ENCODE data around the gene RASD1. TPM values are rescaled to one million over a fixed set of nuclear protein-coding genes. Genes with fewer than 3 reads are reported as not detected.

The RASD1 gene
- polyA plus RNA-seq, 3 donors: 0.59 to 2.6 (median 0.83) TPM

- no peak for DNase-seq (ENCODE audit: extremely low read depth in 1 of 11, low read depth in 9 of 11, low spot score in 4 of 11)
Measured at GRCh38 chr17:17503566-17504130, 7.5 kb upstream of the RASD1 start.

DNA sequence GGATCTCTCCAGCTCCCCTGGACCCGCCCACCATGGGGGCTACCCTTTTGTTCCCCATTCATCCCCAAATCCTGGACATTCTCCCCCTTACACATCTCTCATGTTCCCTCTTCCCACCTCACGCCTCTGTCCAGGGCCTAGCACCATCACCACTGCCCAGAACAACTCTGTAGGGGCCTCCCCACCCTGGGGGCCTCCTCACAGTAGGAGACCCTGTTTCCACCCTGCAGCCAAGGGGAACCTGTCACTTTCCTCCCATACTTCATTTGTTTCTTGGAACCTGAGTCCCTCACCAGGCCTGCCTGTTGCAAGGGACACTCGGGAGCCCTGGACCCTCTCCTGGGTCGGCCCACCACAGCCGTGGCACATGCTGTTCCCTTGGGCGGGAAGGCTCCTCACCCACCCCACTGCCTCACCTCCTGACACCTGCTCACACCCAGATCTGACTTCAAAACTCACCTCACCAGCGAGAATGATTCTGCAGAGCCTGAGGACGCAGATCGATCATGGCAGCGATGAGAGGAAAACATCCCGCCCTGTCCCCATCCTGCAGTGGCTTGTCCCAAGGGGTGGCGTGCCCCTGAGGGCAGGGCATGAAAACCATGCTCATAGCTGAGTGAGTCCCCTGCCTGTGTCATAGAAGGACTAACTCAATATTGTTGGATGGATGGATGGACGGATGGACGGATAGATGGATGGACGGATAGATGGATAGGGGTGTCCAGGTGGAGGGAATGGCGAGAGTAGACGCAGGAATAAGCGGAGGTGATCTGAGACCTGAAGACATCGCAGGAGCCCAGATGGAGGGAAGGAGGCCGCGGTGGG, 6.8 kb upstream of the RASD1 start:
- DNase-seq (ENCODE audit: extremely low read depth in 1 of 11, low read depth in 9 of 11, low spot score in 4 of 11): no peak

GRCh38 chr17:17500999-17501605, 4.9 kb upstream of the RASD1 start:
- no peak for DNase-seq (ENCODE audit: extremely low read depth in 1 of 11, low read depth in 9 of 11, low spot score in 4 of 11)

DNA sequence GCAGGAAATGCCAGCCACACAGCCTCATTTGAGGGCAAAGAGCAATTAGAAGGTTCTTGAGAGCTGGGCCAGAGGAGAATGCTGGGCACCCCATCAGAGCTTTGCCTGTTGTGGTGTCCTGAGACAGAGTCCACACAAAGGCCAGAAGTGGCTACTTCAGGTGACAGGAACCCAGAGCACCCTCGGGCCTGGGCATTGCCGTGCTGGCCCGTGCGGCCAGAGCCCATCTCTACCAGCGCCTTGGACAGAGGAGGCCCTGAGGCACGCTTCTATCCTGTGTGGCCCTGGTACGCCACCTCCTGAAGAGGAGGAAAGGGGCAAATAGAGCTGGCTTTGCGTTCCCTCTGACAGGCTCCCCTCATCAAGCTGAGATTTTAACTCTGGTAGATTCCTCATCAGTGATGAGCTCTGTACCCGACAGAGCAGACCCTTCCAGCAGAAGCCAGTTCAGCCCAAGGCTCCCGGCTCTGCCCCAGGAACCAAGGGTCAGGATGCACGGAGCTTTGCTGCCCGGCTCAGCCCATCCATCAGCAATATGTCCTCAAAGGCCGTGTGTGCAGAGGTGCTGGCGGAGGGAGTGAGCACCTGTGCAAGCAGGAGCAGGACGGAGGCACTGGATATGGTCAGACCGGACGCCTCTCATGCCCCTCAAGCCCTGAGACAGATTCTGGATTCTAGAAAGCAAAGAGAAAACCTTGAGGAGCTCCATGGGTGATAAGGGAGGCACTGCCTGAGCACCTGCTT, 3.4 kb upstream of the RASD1 start:
- DNase-seq (ENCODE audit: extremely low read depth in 1 of 11, low read depth in 9 of 11, low spot score in 4 of 11): no peak

DNA sequence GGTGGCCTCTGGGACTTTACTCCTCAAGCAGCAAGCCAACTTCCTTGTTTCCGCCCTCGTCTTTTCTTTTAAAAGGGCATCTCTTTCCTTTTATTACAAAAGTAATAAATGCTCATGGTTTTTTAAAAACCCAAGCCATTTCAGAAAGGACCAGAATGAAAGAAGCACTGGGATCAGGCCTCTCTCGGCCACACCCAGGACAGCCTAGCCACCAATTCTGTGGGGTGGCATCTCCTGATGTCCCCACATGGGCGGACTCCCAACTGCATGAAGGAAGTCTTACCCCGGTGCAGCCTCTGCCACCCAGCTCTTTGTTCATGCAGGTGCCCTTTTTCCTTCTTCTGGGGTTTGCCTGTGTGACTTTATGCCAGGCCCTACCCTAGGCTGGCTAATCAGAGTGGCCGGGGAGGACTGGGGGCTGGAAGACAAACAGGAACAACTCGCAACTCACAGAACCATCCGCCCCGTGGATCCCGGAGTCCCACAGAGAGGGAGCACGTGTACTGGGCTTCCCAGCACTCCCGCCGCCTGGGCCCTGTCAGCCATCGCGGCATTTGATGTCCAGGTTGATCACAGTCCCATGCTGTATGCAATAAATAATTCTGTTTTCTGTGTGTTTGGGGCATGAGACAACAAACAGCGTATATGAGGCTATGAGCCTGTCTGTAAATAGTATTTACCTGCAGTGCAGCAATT, 2.6 kb upstream of the RASD1 start:
- no peak for DNase-seq (ENCODE audit: extremely low read depth in 1 of 11, low read depth in 9 of 11, low spot score in 4 of 11)

DNA sequence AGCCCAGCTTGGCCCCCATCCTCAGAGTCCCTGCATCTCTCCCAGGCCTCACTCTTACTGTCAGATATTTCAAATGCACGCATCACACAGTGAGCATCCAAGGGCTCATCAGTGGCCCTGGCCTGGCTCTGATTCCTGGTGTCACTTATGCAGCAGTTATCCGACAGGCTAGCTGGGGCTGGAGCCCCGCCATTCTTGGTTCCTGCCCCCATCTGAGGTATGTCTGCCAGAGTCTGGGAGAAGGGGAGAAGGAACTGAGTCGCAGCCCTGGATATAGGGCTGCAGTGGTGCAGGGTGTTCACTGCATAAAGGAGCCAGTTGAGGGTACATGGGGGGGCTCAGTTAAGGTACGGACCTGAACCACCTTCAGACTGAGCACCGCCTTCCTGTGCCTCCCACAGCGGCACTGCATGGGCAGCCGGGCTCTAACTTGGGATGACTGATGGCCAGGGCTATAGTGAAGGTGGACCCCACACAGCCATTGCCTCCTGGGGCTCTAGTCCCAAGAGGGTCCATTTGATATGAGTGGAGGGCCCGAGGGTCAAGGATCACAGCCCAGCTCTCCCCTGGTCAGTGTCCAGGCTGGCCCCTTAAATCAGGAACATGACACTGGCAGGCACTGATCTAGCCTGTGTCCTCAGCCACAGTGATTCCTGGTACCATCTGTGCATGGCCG, 1.8 kb upstream of the RASD1 start:
- DNase-seq (ENCODE audit: extremely low read depth in 1 of 11, low read depth in 9 of 11, low spot score in 4 of 11): no peak

DNA sequence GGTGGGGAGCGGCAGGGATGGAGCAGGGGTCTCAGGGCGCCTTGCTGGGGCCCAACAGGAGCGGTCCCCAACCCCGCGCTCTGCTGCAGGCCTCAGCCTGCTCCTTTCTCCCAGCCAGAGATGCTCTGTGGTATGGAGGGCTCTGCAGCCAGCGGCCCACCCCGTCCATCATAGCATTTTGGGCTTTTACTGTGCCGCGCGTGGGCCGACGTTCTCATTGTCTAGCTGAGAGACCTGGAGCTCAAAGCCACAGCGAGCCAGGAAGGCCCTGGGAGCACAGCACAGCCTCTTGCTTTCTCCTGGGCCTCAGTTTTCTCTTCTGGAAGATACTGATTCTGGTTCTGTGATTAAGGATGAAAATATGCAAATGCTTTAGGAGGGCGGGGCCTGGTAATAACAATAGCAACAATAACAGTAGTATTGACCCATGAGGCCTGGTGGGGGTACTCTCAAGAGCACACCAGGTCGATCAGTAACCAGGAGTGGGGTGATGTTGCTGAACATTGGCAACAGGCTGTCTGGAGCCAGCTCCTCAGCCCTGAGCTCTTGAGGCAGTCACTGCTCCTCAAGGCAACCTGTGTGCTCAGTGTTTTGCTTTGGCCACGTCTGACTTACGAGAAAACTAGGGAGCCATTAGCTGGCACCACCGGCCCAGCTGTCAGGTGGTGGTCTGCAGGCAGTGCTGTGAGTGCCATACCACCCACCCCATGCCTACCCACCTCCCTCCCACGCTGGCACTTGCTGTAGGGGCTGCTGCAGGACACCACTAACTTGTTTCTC, 1.1 kb upstream of the RASD1 start:
- no peak for DNase-seq (ENCODE audit: extremely low read depth in 1 of 11, low read depth in 9 of 11, low spot score in 4 of 11)

DNA sequence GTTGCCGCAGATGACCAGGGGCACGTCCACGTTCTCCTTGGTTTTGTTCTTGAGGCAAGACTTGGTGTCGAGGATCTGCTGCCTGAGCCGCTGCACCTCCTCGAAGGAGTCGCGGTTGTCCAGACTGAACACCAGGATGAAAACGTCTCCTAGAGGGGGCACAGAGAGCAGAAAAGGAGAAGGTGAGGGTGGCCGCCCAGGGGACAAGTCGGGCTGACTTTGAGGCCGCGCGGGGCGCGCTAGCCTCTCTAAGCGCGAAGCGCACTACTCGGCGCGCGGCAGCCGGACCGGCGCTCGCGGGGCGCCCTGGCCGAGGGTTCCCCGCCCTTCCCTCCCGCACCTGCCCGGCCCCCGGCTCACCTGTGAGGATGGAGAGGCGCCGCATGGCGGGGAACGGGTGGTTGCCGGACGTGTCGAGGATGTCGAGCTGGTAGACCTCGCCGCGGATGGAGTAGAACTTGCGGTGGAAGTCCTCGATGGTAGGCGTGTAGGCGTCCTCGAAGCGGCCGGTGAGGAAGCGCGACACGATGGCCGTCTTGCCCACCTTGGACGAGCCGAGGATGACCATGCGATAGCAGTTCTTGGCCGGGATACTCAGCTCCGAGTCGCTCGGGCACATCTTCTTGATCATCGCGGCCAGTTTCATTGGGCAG, 533 bp downstream of the RASD1 start:
- DNase-seq (ENCODE audit: extremely low read depth in 1 of 11, low read depth in 9 of 11, low spot score in 4 of 11): peak in 3 of 11 donors; percentile 23 to 32 (median 28)

DNA sequence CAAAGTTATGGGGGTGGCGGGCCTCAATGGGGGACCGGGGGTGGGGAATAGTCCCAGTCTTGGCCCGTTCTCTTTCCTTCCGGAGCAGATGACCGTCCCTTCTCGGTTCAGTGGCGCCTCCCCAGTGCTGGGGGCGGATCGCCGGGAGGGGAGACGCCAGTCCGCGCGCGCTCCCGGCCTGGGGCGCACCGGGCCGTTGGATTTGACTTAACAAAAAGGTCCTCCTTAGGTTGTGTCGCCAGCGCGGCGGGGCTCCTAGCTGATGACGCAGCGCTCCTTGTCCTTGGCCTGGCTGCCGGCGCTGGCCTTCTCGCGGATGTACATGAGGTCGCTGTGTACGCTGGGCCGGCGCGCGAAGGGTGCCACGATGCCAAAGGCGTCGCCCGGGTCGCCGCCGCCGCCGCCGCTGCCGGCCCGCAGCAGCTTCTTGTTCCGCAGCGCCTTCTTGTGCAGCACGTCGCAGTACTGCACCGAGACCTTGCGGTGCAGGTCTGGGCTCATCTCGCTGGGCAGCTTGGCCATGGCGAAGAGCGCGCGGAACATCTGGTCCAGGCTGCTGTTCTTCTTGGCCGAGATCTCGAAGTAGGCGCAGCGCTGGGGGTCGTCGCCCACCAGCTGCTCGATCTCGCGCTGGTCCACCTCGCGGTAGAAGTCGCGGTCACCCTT, 1.2 kb downstream of the RASD1 start:
- peak in 2 of 11 donors; percentile 31 to 32 for DNase-seq (ENCODE audit: extremely low read depth in 1 of 11, low read depth in 9 of 11, low spot score in 4 of 11)

DNA sequence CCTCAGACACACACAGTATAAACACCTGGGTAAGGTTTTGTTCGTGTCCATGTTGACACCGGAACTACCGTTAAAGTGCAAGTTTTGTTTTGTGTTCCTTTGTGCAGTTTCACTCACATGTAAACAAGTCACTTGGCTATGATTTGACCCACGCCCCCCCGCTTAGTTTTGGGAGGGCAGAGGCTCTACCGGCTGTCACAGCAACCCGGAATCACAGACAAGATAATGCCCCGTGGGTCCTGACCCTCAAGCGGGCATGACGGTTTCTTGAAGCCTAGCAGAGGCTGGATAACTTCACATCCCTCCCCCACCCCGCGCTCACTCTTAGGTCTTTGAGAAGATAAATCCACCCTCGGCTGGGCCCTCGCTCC, 1.7 kb downstream of the RASD1 start:
- no peak for DNase-seq (ENCODE audit: extremely low read depth in 1 of 11, low read depth in 9 of 11, low spot score in 4 of 11)

DNA sequence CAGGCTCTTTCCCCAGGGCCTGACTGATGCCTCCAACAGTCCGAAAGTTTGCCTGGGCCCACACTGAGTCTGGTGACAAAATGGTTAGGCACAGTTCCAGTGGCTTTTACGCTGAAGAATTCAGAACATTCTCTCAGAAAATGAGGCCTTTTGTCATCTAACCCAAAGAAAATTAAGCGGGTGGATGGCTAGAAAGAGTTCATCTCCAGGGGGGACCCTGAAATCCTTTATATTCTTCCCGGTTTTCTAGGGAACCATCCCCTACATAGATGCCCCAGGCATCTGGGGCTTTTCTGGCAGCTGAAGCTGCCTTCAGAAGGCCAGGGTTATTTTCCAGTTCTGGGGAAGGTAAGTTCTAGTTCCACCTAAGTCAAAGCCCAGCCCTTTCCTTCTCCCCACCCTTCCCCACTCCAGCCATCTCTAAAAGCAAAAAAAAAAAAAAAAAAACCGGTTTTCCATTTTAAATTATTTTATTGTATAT, 2.2 kb downstream of the RASD1 start:
- DNase-seq (ENCODE audit: extremely low read depth in 1 of 11, low read depth in 9 of 11, low spot score in 4 of 11): no peak

- DNase-seq (ENCODE audit: extremely low read depth in 1 of 11, low read depth in 9 of 11, low spot score in 4 of 11): no peak
Measured at GRCh38 chr17:17493249-17493985, 2.8 kb downstream of the RASD1 start.

GRCh38 chr17:17492571-17492970, 3.6 kb downstream of the RASD1 start:
- no peak for DNase-seq (ENCODE audit: extremely low read depth in 1 of 11, low read depth in 9 of 11, low spot score in 4 of 11)

- no peak for DNase-seq (ENCODE audit: extremely low read depth in 1 of 11, low read depth in 9 of 11, low spot score in 4 of 11)
Measured at GRCh38 chr17:17492085-17492484, 4.1 kb downstream of the RASD1 start.

GRCh38 chr17:17491546-17491988, 4.6 kb downstream of the RASD1 start:
- no peak for DNase-seq (ENCODE audit: extremely low read depth in 1 of 11, low read depth in 9 of 11, low spot score in 4 of 11)

DNA sequence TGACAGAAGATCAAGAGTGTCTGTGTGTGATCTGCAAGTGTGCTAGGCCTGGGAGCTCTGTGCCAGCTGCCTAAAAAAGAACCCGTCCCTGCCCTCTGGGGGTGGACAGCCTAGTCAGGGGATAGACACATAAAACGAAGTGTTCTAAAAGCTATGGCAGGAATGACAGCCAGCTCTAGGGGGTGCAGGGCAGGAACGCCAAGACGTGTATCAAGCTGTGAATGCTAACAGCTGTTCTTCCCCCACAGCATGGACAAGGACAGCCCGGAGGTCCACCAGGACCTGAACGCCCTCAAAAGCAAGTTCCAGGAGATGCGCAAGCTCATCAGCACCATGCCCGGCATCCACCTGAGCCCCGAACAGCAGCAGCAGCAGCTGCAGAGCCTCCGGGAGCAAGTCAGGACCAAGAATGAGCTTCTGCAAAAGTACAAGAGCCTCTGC, 5.1 kb downstream of the RASD1 start:
- no peak for DNase-seq (ENCODE audit: extremely low read depth in 1 of 11, low read depth in 9 of 11, low spot score in 4 of 11)

All from renal cortex interstitium (tissue), 11 donors.